A673 (cell line): ENCODE results near the gene REN.

Source experiments
- CTCF ChIP-seq: fragments of 300-800, 200-600 bp; sonication (generic); conservative IDR thresholded peaks from 2 replicates; pipeline ENCODE4 v1.5.1; 2017; ENCODE audit warnings: low read depth, mild to moderate bottlenecking, antibody characterized with exemption, low read length, moderate library complexity, mixed read lengths
- EZH2 ChIP-seq: fragments of 200-600 bp; sonication (generic); IDR thresholded peaks from 2 replicates; pipeline ENCODE4 v1.6.1; 2017; ENCODE audit warnings: borderline replicate concordance, low read depth, mild to moderate bottlenecking, mixed read lengths, antibody characterized with exemption, low read length; ENCODE audit not compliant: poor library complexity, severe bottlenecking

GRCh38 chr1:204145033-204145504 is 21.1 kb downstream of the REN start:
- TF ChIP-seq CTCF (no peak), EZH2 (no peak)
